Breast epithelium (tissue), 3 donors: Measurements from ENCODE around the gene HID1.

Source experiments
- POLR2A ChIP-seq: fragments of 450-650 bp; IDR thresholded peaks from one replicate; pipeline ENCODE4 v1.6.1; 2016; ENCODE audit warnings: antibody characterized with exemption, mild to moderate bottlenecking, moderate library complexity
- POLR2AphosphoS5 ChIP-seq, 3 donors: sonication (generic); formaldehyde crosslinking; IDR thresholded peaks; one replicate each; pipeline ENCODE4 v1.6.1; 2017; ENCODE audit warnings: antibody characterized with exemption in 3 of 3
- TF ChIP-seq, protein P1 (sequence below), 3 donors: fragments of 450-650 bp; IDR thresholded peaks; one replicate each; pipeline ENCODE4 v1.5.1; 2016 to 2017; ENCODE audit warnings: antibody characterized with exemption in 3 of 3, mild to moderate bottlenecking in 3 of 3, moderate library complexity in 3 of 3

DNA sequence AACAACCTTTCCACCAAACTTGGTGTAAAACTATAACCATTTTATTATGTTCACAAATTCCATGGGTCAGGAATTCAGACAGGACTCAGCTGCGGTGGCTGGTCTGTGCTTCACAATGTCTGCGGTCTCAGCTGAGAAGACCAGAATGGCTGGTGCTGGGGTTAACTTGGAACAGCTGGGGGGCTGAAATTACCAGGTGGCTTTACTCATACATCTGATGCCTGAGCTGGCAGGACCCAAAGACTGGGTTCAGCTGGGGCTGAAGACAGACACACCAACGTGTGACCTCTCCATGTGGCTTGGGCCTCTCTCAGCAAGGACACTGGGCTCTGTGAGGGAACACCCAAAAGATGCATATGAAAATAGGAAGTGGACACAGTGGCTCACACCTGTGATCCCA, 5.7 kb upstream of the HID1 start:
- no peak for TF ChIP-seq POLR2A
- TF ChIP-seq, protein P1, sequence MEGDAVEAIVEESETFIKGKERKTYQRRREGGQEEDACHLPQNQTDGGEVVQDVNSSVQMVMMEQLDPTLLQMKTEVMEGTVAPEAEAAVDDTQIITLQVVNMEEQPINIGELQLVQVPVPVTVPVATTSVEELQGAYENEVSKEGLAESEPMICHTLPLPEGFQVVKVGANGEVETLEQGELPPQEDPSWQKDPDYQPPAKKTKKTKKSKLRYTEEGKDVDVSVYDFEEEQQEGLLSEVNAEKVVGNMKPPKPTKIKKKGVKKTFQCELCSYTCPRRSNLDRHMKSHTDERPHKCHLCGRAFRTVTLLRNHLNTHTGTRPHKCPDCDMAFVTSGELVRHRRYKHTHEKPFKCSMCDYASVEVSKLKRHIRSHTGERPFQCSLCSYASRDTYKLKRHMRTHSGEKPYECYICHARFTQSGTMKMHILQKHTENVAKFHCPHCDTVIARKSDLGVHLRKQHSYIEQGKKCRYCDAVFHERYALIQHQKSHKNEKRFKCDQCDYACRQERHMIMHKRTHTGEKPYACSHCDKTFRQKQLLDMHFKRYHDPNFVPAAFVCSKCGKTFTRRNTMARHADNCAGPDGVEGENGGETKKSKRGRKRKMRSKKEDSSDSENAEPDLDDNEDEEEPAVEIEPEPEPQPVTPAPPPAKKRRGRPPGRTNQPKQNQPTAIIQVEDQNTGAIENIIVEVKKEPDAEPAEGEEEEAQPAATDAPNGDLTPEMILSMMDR (IDR thresholded peaks at IDR 0.05): no peak
- no peak for TF ChIP-seq POLR2AphosphoS5 (IDR thresholded peaks at IDR 0.05)
